DMS79 treated with DMSO at 0.1 percent for 48 hours (cell line): Measurements from ENCODE around the gene GART.
"Not testable (repeated sequence)": the region's sequence is repeated elsewhere in the genome, so short reads cannot be mapped to it uniquely, and the experiment has no call there.

Experiments
- DNase-seq: peaks from one replicate; lab custom pipeline; 2025; lab: John Stamatoyannopoulos, UW

Gene GART

DNA sequence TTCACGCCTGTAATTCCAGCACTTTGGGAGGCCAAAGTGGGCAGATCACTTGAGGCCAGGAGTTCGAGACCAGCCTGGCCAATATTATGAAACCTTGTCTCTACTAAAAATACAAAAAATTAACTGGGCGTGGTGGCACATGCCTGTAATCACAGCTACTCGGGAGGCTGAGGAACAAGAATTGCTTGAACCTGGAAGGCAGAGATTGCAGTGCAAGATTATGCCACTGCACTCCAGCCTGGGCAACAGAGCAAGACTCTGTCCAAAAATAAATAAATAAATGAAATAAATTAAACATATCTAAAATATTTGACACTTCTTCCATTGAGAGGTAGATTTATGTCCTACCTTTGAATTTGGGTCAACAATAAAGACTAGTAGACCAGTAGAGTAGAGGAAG lies 72.7 kb downstream of the GART start:
- not testable (repeated sequence) for DNase-seq

- DNase-seq, result no peak
These were observed 80.2 kb downstream of the GART start for GRCh38 chr21:33461538-33462250.

GRCh38 chr21:33458861-33459260 lies 83.1 kb downstream of the GART start:
- DNase-seq, result no peak

DNA sequence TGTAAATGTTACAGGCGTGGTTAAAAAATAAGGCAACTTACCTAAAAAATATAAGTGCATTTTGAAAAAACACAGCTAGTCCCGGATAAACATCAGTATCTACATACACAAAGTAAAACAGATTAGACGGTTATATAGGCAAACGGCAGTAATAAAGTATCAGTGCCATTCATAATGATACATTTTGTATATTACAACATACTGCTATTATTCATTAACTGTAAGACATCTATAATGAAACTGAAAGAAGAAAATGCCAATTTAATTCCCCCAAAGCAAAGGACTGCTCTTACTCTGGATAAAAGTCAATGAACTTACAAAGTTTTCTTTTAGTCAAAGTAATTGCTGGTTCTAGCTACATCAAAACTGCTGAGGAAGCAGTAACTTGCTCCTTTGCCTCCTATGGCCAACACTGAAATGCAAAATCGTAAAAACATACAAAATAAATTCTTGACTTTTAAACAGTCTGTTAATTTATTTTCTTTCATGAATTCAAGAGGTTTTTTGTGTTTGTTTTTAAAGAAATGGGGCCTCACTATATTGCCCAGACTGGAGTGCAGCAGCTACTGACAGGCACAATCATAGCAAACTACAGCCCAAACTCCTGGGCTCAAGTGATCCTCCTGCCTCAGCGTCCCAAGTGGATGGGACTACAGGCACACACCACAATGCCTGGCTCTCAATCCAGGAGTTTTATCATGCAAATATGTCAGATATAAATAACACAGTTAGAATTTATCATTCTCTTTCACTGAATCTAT lies 86.1 kb downstream of the GART start:
- DNase-seq, result no peak
